ENCODE results near the gene STARD5.

DNA sequence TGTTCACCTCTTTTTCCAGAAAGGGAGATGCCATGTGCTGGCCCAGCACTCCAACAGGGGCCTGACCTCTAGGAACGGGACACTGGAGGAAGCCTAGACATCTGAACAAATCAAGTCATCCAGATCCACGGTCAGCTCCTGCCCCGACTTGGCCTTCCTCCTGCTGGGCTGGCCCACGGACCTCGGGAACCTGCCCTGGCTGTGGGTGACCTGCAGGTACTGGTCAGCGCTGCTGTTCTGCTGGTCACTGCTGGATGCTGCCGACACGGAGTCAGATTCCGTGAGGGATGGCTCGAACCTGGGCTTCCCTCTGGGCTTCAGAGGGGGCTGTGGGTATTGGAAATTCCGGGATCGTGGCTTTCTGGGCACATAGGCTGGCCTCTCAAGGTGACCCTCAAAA is 8.4 kb upstream of the STARD5 start:
- TF ChIP-seq, protein P1, sequence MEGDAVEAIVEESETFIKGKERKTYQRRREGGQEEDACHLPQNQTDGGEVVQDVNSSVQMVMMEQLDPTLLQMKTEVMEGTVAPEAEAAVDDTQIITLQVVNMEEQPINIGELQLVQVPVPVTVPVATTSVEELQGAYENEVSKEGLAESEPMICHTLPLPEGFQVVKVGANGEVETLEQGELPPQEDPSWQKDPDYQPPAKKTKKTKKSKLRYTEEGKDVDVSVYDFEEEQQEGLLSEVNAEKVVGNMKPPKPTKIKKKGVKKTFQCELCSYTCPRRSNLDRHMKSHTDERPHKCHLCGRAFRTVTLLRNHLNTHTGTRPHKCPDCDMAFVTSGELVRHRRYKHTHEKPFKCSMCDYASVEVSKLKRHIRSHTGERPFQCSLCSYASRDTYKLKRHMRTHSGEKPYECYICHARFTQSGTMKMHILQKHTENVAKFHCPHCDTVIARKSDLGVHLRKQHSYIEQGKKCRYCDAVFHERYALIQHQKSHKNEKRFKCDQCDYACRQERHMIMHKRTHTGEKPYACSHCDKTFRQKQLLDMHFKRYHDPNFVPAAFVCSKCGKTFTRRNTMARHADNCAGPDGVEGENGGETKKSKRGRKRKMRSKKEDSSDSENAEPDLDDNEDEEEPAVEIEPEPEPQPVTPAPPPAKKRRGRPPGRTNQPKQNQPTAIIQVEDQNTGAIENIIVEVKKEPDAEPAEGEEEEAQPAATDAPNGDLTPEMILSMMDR (IDR thresholded peaks at IDR 0.05), result no peak
- no peak for TF ChIP-seq POLR2A (IDR thresholded peaks at IDR 0.05)
- no peak for TF ChIP-seq POLR2AphosphoS5 (IDR thresholded peaks at IDR 0.05)
